HFF-Myc (cell line): ENCODE results near the gene NFATC2IP.
A peak's percentile ranks its signal among the peaks of the same experiment; 100 is the strongest.

ENCODE experiments used
- DNase-seq: peaks from one replicate; pipeline ENCODE4 v3.0.0-alpha.2; 2011; ENCODE audit warnings: low read depth; ENCODE audit errors: extremely low read depth
- H3K4me3 ChIP-seq: replicated peaks from 2 replicates; pipeline ENCODE4 v1.5.1; 2011; ENCODE audit warnings: low read depth, mild to moderate bottlenecking, control low read depth, low read length
- CTCF ChIP-seq: IDR thresholded peaks from 2 replicates; pipeline ENCODE4 v1.5.1; 2012; ENCODE audit warnings: mild to moderate bottlenecking, low read depth, low read length, control low read depth; ENCODE audit errors: missing control alignments

The NFATC2IP gene

DNA sequence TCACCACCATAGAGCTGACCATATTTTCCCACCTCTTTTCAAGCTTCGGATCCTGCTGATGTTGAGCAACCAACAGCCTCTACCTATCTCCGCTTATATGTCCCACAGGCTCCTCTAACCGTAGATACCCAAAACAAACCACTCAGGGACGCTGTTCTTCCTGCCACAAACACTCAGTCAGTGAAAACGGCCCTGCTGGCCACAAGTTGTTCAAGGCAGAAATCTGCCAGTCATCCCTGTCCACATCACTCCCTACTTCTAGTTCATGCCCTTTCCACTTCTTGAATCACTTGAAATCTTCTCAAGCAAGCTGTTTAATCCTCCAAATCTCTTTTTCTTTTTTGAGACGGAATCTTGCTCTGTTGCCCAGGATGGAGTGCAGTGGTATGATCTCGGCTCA lies 33.6 kb upstream of the NFATC2IP start:
- no peak overlapping the region for H3K4me3 ChIP-seq
- TF ChIP-seq CTCF: no peak

GRCh38 chr16:28918698-28919097 lies 32.0 kb upstream of the NFATC2IP start:
- no peak overlapping the region for H3K4me3 ChIP-seq
- TF ChIP-seq CTCF: no peak
- DNase-seq: no peak

More for the DNA sequence above, 33.6 kb upstream of the NFATC2IP start:
- no peak for DNase-seq

- no peak for TF ChIP-seq CTCF
- no peak for DNase-seq
- H3K4me3 ChIP-seq: no peak overlapping the region
Measured at GRCh38 chr16:28923231-28923587, 27.5 kb upstream of the NFATC2IP start.

DNA sequence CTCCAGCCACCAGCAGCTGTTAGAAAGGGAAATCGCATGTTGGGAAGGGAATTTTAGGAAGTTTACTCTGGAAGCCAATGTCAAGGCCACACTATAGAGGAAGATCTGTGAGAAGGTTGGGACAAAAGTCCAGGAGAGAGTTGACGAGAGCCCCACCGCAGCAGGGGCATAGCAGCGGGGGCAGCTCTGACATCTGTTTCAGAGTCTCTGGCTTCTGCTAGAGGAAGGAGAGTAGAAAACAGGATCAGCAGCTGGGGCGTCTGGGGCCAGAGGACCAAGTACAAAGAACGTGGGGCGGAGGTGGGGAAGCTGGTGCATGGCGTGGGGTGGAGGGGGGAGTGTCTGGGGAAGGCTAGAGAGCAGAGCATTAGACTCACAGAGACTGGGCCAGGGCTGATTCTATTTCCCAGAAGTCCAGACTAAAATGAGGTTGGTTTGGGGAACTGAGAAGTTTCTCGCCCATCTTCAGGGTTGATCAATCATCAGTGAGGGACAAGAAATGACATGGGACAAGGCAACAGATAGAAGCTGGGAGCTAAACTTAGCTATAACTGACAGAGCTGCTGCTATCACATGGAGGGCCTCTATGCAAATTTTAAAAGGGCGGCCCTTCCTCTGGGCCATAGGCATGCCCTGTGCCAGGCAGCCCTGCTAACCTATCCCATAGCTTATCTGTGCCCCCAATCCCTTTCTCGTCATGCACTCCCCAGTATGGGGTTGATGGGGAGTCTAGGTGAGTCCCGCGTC lies 26.9 kb upstream of the NFATC2IP start:
- no peak for DNase-seq
- peak overlapping the region; percentile 72 for H3K4me3 ChIP-seq
- no peak for TF ChIP-seq CTCF

DNA sequence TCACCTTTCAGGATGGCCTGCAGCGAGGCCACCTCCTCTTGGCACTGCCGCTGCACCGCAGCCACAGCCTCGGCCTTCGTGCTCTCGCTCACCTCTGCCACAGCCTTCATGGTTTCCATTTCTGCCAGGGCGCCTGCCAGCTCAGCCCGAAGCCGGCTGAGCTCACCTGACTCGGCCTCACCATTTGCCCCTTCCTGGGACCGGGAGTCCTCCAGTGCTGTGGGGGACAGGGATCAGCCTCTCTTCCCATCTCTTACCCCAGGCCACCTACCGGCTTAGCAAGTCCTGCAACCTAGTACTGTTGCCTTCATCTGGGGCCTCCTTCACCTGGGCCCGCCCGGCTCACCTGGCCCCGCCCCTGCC lies 26.4 kb upstream of the NFATC2IP start:
- no peak for DNase-seq
- peak overlapping the region; percentile 72 for H3K4me3 ChIP-seq
- TF ChIP-seq CTCF: no peak

DNA sequence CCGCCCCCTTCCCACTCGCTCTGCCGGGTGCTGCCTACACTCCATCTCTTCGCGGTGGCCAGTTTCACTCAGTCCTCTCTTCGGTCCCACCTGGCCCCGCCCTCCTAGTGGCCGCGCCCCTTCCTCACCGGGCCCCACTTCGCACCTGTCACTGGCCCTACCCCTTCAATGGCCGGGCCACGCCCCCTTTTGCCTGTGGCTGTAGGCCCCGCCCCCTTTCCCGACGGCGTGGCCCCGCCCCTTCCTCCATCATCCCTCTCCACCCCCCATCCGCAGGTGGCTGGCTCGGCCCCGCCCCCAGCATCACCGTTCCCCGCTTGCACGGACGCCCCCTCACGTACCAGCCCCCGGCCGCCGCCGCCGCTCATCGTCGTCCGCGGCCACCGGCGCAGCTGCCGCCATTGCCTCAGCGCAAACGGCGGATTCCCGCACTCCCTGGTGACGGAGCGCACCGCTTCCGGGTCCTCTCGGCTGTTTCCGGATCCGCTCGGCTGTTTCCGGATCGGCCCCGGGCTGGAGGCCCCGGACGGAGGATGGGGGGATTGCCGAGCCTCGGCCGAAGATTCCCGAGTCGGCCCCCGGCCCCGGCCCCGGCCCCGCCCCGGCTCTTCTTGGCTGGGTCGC lies 25.9 kb upstream of the NFATC2IP start, which contains the start of gene RABEP2:
Gene RABEP2 (minus strand): TSS at position 477 of the 624 bp plus-strand sequence. CDS start 75 bp downstream, at position 402.
- DNase-seq: peak; percentile 54
- H3K4me3 ChIP-seq: peak within 1 kb of the TSS; percentile 72
- TF ChIP-seq CTCF: no peak
